GM21619 (cell line): ENCODE data around the gene PLA2G4C.
"Not testable (repeated sequence)": the region's sequence is repeated elsewhere in the genome, so short reads cannot be mapped to it uniquely, and the experiment has no call there.

Source experiments
- ATAC-seq: cut with Tn5 transposase; IDR thresholded peaks from one replicate; pipeline ENCODE4 v1.9.1; 2021; ENCODE audit not compliant: unreplicated experiment

Gene PLA2G4C

GRCh38 chr19:48113190-48113917 lies 2.7 kb upstream of the PLA2G4C start:
- ATAC-seq = no peak

DNA sequence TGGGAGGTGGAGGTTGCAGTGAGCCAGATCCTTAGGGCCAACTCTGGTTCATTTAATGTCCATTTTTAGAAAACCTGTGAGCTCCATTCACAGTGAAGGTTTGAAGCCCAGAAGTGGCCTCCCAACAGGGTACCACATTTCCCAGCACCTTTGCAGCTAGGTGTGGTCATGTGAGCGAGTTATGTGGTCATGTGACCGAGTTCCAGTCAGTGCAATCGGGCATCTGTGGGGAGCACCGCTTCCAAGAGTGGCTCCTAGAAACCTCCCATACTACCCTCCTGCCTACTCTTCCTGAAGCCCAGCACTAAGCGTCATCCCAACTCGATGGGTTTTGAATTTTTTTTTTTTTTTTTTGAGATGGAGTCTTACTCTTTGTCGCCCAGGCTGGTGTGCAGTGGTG lies 663 bp upstream of the PLA2G4C start:
- no peak for ATAC-seq

GRCh38 chr19:48108997-48109782 lies 1.4 kb downstream of the PLA2G4C start:
- no peak for ATAC-seq

DNA sequence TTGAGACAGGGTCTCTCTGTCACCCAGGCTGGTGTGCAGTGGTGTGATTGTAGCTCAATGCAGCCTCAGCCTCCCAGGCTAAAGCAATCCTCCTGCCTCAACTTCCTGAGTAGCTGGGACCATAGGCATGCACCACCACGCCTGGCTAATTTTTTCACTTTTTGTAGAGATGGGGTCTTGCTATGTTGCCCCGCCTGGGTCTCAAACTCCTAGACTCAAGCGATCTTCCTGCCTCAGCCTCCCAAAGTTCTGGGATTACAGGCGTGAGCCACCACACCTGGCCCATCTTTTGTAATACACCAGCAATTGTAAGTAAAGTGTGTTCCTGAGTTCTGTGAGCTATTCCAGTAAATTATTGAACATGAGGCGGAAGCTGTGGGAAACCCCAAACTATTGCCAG lies 6.7 kb downstream of the PLA2G4C start:
- no peak for ATAC-seq

DNA sequence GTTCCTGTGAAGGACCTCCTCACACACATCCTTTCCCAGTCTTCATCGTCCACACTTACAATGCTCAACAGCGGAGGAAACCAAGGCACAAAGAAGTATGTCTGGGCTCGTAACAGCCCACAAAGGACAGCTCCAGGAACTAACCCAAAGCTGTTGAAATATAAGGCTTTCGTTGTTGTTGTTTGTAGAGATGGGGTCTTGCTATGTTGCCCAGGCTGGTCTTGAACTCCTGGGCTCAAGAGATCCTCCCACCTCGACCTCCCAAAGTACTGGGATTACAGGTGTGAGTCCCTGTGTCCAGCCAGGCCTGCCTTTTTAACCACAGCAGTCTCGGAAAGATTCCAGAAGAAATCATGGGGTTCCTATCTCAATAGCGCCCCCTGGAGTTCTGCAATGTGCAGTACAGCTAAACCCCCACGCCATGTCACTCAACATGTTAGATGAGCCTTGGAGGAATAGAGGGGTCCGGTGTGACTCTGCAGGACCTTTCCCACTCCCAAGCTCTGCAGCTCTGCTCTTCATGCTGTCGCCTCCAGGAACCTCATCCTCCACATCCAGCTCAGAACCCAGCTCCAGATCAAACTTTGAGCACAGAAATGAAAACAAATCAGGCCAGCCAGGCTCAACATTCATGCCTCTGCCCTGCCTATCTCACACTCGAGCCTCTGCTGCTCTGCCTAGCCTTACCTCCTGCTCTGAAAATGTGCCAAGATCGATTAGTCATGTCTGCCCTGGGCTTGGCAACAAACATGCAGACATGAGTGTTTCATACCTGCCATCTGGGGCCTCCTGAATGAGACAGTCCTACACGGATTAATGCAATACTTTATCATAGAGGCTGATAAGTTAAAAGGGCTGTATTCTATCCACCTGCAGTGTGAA lies 7.5 kb downstream of the PLA2G4C start:
- ATAC-seq = no peak

DNA sequence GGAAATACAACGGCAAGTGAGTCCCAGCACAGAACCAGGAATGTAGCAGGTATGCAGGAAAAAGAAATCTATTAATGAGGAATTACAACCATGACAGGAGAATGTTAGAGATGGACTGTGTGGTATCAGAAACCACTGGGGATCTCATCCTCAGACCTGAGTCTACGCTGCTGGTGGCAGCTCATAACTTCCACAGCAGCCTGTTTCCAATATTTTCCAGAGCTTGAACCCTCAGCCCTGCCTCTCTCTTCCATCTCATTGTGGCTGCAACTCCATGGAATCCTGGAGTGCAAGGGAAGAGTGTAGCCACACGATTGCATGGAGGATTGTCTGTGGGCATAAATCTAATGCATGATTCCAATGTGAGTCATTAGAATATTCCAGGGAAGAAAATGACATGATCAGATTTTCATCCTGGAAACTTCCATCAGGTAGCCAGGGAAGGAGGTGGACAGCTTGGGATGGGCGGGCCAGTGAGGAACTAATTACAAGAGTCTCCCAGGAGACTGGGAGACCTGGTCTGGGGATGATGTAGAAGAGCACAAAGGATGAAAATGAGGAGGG lies 14.9 kb downstream of the PLA2G4C start:
- ATAC-seq = no peak

DNA sequence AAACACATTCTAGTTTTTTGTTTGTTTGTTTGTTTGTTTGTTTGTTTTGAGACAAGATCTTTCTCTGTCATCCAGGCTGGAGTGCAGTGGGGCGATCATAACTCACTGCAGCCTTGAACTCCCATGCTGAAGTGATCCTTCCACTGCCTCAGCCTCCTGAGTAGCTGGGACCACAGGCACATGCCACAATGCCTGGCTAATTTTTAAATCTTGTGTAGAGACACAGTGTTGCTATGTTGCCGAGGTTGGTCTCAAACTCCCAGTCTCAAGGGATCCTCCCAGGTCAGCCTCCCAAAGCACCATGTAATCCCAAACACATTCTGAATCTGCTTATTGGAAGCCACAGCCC lies 15.8 kb downstream of the PLA2G4C start:
- ATAC-seq = no peak

- ATAC-seq = no peak
These were observed 16.3 kb downstream of the PLA2G4C start for GRCh38 chr19:48094129-48094854.

DNA sequence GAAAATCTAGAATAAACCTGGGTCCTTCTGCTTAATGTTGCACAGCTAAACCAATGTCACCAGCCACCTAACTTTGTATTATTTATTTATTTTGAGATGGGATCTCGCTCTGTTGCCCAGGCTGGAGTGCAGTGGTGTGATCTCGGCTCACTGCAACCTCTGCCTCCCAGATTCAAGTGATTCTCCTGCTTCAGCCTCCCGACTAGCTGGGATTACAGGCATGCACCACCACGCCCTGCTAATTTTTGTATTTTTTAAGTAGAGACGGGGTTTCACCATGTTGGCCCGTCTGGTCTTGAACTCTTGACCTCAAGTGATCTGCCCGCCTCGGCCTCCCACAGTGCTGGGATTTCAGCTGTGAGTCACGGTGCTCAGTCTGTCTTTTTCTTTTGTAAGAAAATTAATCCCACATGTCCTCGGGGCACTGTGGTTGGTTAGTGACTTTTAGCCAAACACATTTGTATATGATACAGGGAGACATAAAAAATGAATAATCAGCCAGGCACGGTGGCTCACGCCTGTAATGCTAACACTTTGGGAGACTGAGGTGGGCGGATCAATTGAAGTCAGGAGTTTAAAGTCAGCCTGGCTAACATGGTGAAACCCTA lies 19.4 kb downstream of the PLA2G4C start:
- not testable (repeated sequence) for ATAC-seq

- ATAC-seq = no peak
These were observed 20.3 kb downstream of the PLA2G4C start for GRCh38 chr19:48090281-48090802.

GRCh38 chr19:48088991-48089390 lies 21.6 kb downstream of the PLA2G4C start:
- ATAC-seq = not testable (repeated sequence)

DNA sequence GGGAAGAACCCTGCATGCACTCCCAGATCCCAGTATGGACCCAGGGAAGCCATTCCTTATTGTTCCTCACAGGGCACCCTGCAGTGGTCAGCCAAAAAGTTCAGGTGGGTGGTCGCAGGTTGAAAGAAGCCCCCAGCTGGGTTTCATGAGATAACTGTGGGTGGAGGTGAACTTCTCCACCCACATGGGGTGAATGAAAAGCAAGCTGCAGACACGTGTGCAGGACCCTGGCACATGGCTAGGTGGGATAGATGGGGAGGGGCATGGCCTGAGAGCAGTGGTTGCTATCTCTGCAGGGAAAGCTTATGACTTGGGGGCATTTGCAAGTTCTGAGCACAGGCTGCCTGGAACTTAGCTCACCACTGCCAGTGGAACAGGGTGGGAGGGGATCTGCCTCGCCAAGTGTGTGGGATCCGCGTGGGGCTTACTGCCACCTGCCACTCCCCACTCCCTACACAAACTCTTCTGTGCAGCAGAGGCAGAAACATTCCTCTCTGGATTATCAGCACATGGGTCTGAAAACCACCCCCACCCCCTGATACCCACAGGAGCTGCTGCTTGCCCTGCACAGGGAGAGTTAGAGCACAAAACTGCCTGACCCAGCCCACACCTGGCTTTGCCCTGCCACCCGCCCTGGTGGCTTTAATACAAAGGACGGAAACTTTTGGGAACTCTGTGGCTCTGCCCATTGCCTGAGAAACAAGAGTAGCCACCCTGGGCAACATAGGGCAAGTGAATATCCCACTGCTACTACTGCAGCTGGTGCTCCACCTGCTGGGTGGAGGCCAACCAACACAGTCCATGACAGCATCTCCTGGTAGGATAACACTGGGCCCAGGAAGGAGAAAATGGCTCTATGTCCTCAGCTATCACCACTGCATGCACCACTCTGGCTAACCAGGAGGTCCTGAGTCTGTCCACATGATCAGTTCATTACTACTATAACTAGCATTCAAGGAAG lies 24.4 kb downstream of the PLA2G4C start:
- no peak for ATAC-seq

DNA sequence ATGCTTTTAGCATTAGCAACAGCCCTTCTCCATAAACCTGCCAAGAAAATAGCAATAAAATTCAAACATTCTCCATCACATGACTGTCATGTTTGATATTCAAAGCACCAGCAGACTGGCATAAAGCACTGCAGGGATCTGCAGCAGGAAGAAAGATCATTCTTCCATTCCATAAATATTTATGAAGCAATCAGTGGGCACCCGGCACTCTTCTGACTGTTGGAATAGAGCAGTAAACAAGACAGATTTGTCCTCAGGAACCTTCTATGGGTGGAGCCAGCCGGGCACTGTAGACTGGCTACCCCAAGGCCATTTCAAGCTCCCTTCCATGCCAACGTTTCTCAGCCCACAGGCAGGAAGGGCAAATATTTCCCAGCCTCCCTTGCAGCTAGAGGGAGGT lies 25.5 kb downstream of the PLA2G4C start:
- ATAC-seq = no peak

DNA sequence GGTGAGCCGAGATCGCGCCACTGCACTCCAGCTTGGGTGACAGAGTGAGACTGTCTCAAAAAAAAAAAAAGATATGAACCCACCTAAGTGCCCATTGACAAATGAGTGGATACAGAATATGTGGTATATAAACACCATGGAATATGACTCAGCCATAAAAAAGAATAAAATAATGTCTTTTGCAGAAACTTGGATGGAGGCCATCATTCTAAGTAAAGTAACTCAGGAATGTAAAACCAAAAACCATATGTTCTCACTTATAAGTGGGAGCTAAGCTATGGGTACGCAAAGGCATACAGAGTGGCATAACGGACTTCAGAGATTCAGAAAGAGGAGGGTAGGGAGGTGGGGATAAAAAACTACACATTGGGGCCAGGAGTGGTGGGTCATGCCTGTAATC lies 29.5 kb downstream of the PLA2G4C start:
- no peak for ATAC-seq

DNA sequence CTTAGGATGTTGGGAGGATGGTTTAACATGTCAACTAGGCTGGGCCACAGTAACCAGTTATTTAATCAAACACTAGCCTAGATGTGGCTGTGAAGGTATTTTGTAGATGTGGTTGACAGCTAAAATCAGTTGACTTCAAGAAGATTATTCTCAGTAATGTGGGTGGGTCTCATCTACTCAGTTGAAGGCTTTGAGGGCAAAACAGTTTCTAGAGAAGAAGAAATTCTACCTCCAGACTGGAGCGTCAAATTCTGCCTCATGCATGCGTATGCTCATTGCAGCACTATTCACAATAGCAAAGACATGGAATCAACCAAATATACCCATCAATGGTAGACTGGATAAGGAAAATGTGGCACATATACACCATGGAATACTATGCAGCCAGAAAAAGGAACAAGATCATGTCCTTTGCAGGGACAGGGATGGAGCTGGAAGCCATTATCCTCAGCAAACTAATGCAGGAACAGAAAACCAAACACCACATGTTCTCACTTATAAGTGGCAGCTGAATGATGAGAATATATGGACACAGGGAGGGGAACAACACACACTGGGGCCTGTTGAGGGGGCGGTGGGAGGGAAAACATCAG lies 40.3 kb downstream of the PLA2G4C start:
- ATAC-seq = not testable (repeated sequence)

DNA sequence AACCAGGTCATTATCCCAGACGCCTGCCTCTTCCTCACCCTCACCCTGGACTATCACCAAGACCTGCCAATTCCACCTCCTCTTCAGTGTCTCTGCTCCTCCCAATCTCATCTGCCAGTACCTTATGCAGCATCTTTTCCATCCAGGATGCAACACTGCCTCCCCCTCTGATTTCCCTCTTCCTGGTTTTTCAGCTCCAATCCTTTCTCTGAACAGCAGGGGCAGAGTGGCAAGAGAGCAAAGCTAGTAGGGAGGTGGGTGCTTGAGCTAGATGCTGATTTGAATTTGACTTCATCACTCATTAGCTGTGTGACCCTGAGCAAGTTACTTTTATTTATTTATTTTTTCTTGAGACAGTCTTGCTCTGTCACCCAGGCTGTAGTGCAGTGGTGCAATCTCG lies 41.2 kb downstream of the PLA2G4C start:
- no peak for ATAC-seq

GRCh38 chr19:48064509-48064908 lies 46.1 kb downstream of the PLA2G4C start:
- no peak for ATAC-seq
